T1000 (cell line): Measurements from ENCODE around the gene MBNL1.

Experiments
- DNase-seq: peaks from one replicate; lab custom pipeline; 2025; ENCODE audit warnings: mixed read lengths; lab: John Stamatoyannopoulos, UW

The MBNL1 gene

GRCh38 chr3:152488449-152488848 is 219.7 kb downstream of the MBNL1 start:
- DNase-seq = no peak

DNA sequence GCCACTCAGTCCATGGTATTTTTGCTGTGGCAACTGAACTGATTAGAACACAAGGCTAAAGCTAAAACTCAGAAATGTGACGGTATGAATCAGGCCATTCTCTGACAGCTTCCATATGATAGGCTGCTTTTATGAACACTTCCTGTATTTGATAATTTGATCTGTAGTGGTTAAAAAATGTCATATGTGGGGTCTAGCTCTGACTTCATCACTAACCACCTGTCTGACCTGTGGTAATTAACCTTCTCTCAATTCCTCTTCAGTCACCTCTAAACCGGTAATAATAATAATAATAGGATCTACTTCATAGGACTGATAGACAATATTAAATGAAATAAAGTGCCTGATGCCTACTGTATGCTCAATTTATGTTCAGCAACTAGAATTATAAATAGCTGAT is 223.2 kb downstream of the MBNL1 start:
- DNase-seq = no peak

- DNase-seq = no peak
Measured at GRCh38 chr3:152496286-152496685, 227.6 kb downstream of the MBNL1 start.

- DNase-seq = no peak
Measured at GRCh38 chr3:152496716-152497115, 228.0 kb downstream of the MBNL1 start.

DNA sequence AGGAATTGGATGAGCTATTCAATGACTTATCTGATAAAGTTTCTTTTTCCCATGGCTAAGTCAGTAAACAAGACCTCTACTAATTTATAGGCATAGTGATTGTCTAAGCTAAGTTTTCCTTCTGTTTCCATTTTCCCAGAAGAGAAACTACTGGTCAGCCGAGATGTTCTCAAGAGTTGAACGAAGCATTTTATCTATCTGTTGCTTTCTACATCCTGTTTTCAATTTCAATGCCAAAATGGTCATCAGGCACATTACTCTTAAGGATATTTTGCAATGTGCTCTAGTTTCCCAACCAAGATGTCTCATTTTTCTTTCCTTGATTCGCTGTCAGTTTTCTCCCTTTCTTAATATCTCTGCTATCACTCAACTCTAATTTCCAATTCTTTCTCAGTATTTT is 228.7 kb downstream of the MBNL1 start:
- no peak for DNase-seq

- no peak for DNase-seq
Measured at GRCh38 chr3:152497890-152498289, 229.2 kb downstream of the MBNL1 start.

GRCh38 chr3:152499791-152500385 is 231.2 kb downstream of the MBNL1 start:
- no peak for DNase-seq

DNA sequence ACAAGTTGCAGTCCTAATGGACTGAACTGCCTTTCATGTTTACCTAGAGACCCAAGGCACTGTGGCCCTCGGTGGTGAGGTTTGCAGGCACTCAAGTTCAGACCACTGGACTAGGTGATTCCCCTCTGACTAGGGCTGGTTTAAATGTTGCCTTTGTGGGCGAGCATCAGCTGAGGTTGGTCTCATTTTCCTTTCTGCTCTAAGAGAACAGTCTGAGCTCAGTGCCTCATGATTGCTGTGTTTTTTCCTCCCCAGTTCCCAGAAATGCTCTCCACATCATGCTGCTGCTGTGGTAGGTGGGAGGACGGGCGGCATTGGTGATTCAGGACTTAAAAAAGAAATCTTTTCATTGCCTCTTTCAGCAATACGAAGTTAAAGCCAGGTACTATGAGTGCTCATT is 237.2 kb downstream of the MBNL1 start:
- DNase-seq = no peak

GRCh38 chr3:152508705-152509104 is 240.0 kb downstream of the MBNL1 start:
- no peak for DNase-seq

DNA sequence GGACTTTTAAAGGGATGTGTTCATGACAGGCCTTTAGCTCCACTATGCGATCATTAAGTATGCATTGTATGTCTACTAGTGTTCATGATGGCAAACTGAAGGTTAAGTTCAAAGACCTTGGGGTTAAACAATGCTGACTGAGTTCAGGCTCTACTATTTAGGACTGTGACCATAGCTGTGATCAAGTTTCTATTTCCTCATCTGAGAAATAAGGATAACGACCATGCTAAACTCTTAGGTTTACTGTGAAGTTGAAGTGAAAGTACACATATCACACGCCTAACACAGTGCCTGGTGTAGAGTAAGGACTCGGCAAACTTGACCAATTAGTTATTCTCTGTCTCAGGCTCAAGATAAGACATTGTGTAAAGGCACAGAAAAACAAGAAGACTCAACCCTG is 243.2 kb downstream of the MBNL1 start:
- DNase-seq = no peak

GRCh38 chr3:152513301-152513960 is 244.7 kb downstream of the MBNL1 start:
- no peak for DNase-seq
